Iris pigment epithelial cell (primary cell): ENCODE results near the gene PTGR3.
A peak's percentile ranks its signal among the peaks of the same experiment; 100 is the strongest.

Experiments used
- DNase-seq: peaks from one replicate; pipeline ENCODE4 v3.0.0-alpha.2; 2011; ENCODE audit warnings: low read depth

Gene PTGR3

DNA sequence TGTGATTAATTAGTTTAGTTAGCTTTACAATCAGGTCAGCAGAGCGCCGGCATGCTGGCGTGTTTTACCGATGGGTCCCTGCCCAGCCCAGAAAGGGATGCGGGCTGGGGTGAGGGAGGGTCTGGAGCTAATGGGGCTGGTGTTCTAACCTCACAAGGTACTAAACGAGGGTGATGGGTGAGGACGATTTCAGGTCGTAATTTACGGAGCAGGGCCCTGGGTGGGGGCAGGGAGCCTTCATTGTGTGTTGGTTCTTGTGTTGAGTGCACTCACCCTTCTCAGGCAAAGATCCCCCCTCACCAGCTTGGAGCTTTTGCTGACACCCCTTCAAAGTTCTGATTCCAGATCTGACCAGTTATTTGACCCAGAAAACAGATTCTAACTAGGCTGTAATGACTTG, 39.5 kb downstream of the PTGR3 start:
- DNase-seq: no peak

DNA sequence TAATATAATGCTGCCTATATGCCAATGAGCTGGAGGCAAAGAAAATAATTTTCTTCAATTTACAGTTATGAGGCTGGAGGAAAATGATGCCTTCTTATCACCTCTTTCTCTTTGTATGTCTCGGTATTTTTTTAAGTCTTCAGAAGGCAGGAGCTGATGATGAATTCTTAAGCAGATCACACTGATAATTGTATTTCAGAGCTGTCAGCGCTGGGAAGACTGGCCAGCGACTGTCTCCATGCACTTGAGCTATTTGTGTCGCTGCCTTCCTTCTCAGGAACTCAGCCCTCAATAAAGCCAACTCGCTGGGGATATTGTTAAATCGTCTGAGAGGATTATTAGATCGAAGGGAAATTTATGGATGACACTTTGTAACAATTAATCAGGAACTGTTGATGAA, 40.3 kb downstream of the PTGR3 start:
- DNase-seq: no peak

DNA sequence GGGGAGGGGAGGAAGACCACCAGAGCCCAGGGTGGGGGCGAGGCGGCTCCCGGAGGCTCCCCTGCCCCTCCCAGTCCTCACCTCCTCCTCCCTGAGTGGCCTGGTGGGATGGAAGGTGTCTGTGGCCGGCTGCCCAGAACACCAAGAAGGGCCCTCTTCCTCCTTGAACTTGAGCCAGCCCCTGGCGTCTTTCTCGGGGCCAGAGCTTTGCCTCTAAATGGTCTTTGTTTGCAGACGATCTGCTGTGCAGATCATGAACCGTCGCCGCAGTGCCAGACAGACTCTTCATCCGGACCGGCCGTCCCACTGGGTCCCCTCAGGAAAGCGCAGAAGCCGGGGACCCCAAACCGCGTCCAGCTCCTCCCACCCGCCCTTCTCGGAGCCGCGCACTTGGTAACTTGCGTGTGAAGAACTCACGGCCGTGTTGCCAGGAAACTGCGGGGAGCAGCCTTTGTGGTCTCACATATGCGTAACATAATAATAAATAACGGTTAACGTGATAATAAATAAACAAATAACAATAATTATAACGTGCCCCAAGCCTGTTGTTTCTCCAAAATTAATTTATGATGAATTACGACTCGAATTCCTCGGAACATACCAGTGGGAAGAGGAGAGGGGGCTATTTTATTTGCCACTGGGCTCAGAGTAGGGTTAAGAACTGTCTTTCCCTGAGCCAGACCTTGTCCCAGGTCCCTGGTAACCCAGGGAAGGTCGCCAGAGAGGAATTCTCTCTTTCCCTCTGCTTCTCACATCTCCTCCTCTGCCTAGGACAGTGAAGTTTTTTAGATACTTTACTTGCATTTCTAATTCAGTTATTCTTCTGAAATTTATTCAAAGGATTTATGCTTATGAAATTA, 41.0 kb downstream of the PTGR3 start:
- no peak for DNase-seq

DNA sequence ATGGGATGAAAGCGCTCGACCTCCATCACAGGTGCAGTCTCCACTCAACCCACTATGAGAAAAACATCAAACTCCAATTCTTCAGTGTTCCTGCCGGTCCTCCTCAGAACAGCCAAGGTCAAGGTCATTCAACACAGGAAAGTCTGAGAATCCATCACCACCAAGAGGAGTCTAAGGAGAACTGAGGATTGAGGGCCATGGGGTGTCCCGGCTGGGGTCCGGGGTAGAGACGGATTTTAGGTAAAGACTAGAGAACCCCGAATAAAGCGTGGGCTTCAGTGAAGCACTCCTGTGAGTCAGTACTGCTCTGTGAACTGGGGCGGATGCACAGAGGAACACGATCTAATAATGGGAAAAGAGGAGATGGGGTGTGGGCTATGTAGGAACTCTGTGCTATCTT, 41.8 kb downstream of the PTGR3 start:
- no peak for DNase-seq

DNA sequence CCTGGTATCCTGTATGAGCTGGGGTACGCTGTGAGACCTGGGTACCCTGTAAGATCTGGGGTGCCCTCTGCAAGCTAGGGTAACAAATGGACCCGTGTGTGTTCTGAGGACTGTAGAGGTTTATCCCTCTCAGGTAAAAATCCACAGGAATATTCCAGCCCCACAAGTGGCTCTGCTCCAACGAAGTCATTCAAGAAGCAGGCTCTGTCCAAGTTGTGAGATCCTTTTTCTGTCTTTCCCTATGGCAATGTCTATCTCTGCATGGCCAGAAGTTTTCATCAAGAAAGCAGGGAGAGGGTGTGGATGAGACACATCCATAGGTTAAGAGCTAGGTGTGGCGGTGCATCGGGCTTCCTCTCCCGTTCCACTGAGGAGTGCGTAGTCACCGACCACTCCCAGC, 43.0 kb downstream of the PTGR3 start:
- no peak for DNase-seq

DNA sequence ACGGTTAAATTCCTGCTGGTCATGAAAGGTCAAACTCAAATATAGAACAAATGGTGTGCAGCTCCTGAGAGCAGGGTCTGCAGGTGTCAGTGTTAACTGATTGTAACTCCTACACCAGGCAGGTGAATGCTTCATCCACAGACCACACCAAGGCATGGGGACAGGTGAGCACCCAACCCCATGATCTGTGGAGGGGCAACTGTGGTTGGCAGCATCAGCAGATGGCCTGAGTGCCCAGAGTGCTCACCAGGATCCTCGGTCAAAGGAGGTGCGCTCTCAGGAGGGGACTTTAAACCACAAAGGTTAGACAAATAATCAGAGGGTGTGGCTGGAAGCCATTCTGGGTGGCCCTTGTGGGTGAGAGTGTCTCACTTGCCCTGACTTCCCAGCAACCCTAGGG, 44.5 kb downstream of the PTGR3 start:
- no peak for DNase-seq

DNA sequence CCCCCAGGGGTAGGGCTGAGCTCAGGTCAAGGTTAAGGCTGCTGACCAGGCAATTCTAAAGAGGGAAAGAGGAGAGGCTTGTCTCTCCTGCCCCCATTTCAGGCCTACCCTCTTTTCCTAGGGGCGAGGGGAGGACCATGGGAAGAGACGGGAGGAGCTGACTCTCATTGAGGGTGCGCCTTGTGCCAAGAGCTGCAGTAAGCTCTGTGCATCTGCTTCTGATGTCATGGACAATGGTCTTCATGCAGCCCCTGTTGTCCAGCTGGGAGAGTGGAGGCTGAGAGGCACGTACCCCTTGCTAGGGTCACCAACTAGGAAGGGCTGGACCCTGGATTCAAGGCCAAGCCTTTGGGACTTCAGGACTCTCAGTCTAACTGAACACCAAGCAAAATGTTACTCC, 45.2 kb downstream of the PTGR3 start:
- DNase-seq: no peak

DNA sequence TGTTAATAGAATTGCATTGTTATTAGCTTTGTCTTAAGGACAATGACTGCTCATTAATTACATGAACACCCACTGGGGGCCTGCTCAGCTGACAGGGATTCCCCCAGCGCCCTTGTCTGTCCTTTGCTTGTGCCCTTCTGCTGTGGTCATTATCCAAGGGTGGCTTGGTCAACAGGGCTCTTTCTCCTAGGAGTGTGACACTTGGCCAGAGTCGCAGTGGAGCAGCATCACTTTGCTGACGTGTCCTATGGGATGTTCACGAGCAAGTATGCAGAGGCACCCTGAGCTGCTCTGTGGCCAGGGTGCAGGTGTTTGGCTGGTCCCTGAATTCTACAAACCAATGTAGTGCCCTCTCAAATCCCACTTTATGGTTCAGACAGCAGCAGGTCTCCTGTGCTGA, 46.0 kb downstream of the PTGR3 start:
- DNase-seq: no peak

DNA sequence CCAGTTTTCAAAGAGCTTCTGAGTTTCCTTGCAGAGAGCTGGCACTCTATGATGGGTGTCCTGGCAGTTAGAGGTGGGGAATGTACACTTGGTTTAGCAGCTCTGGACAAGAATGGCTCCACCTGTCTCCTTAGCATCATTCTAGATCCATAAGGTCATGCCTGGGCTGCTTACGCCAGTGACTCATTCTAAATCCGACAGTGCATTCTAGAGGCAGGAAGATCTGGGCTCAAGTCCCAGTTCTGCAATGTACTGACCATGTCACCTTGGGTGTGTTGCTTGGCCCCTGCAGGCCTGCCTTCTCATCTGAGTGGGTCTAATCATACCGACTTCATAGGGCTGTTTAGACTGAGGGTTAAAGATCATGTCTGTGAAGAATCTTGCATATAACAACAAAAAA, 46.5 kb downstream of the PTGR3 start:
- peak; percentile 74 for DNase-seq

DNA sequence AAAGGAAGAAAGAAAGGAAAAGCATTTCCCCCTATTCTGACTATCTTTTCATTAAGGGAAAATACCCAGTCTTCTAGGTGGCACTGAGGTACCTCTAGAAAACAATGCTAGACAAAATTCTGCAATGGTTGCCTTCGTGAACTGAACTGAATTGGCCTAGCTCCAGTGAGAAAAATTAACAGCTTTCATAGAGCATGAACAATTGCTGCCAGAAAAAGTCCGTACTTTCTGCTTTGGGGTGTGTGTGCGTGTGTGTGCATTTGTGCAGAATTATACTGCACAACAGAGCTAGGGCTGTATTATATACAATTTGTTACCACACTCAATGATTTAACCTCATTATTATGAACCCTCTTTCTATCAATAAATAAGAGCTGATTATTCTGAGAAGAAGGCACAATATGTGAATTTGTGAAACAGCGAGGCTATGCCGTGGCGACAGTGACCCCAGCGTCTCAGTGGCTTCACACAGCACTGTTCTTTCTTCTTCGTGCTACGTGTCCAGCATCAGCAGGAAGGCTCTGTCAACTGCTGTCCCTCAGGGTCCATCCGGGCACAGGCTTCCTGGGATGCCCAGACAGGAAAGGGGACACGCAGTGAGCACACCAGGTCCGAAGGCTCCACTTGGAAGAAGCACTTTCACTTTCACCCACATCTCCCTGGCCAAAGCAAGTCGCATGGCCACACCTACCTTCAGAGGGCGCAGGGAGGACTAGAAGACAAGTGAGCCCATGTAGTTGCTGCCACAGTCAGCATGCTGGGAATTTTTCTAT, 47.5 kb downstream of the PTGR3 start:
- no peak for DNase-seq

DNA sequence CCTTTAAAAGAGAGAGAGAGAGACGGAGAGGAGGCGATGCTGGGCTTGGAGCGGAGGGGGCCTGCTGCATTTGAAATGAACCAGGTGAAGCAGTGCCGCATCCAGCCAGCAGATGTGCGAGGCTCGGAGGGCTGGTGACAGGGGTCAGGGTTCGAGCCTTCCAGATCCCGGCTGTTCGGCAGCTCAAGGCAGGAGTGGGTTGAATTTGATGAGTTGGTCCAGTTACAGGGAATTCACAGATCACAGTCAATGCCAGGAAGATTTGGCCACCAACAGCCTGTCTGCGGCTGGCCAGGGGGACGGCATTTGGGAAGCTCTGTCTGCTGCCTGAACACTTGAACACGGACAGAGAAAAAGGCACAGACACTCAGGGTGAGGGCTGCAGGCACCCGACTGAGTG, 48.6 kb downstream of the PTGR3 start:
- no peak for DNase-seq

DNA sequence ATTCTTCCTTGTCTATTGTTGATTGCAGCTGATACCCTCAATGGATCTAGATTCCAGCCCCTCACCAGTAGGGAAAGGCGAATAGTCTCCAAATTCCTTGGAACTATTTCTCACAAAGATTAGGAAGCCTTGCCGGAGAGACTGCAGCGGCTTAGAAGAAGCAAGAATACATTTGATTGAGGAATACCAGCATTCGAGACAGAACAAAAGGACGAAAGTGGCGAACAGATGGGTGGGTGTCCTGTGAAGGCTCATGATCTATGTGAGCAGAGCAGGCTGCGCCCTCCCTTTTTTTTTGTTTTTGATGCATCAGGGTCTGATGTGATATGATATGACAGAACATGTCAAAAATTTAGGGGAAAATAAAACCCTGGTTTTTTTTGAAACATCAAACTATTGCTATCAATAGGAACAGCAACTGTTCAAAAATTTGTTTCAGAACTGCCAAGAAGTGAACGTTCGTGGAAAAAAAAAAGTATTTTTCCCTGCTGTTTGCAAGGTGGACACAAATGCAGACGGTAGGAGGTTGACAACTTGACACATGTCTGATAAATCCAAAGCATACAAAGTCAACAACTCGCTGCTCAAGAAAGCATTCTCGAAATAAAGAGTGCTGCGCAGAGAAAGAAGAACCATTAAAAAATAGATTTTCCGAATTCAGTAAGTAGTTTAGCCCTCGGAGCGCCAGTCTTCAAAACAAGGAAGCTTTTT, 49.1 kb downstream of the PTGR3 start:
- DNase-seq: no peak

DNA sequence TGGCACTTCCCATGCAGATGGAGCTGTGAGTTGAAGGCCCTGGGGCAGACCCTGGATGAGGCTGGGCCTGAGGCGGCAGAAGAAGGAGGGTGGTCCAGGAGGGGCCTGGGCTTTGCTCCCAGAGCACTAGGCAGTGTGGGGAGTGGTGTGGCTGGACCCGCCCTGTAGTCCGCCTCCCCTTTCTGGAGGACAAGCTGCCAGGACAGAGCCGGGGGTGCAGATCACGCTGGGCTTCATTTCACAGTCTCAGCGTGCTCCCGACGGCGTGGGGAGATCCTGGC, 49.8 kb downstream of the PTGR3 start:
- DNase-seq: no peak
